ENCODE results near the gene PLCL2.

Gene PLCL2

GRCh38 chr3:16884748-16885592 lies at the start of gene PLCL2:
TSS of gene PLCL2 (plus strand) at chr3:16884955. CDS start at chr3:16885040, 85 bp downstream.
- peak; percentile 66 for DNase-seq

- no peak for DNase-seq
Measured at GRCh38 chr3:16836505-16837237, 48.1 kb upstream of the PLCL2 start.

- DNase-seq, result no peak
Measured at GRCh38 chr3:16837602-16838001, 47.2 kb upstream of the PLCL2 start.

- no peak for DNase-seq
Measured at GRCh38 chr3:16838561-16838960, 46.2 kb upstream of the PLCL2 start.

GRCh38 chr3:16839271-16840100 lies 45.3 kb upstream of the PLCL2 start:
- DNase-seq, result no peak

GRCh38 chr3:16840101-16840424 lies 44.7 kb upstream of the PLCL2 start:
- no peak for DNase-seq

- no peak for DNase-seq
Measured at GRCh38 chr3:16841041-16841753, 43.6 kb upstream of the PLCL2 start.

- no peak for DNase-seq
Measured at GRCh38 chr3:16841904-16842271, 42.9 kb upstream of the PLCL2 start.

- DNase-seq, result peak; percentile 63
Measured at GRCh38 chr3:16842272-16843270, 42.2 kb upstream of the PLCL2 start.

GRCh38 chr3:16844222-16844621 lies 40.5 kb upstream of the PLCL2 start:
- no peak for DNase-seq

- DNase-seq, result no peak
Measured at GRCh38 chr3:16844791-16845190, 40.0 kb upstream of the PLCL2 start.

GRCh38 chr3:16846373-16847080 lies 38.2 kb upstream of the PLCL2 start:
- no peak for DNase-seq

- DNase-seq, result no peak
Measured at GRCh38 chr3:16848007-16848406, 36.7 kb upstream of the PLCL2 start.

- peak; percentile 57 for DNase-seq
Measured at GRCh38 chr3:16849229-16849628, 35.5 kb upstream of the PLCL2 start.

- DNase-seq, result no peak
Measured at GRCh38 chr3:16849795-16850194, 35.0 kb upstream of the PLCL2 start.

GRCh38 chr3:16855497-16855896 lies 29.3 kb upstream of the PLCL2 start:
- no peak for DNase-seq

- no peak for DNase-seq
Measured at GRCh38 chr3:16860234-16860633, 24.5 kb upstream of the PLCL2 start.

GRCh38 chr3:16861432-16861831 lies 23.3 kb upstream of the PLCL2 start:
- DNase-seq, result no peak

- no peak for DNase-seq
Measured at GRCh38 chr3:16864610-16865313, 20.0 kb upstream of the PLCL2 start.

- no peak for DNase-seq
Measured at GRCh38 chr3:16865335-16865734, 19.4 kb upstream of the PLCL2 start.
